Esophagus muscularis mucosa (tissue), 4 donors: ENCODE results near the gene SEC31A. TPM values are rescaled to one million over a fixed set of nuclear protein-coding genes. Genes with fewer than 3 reads are reported as not detected.
"Not testable (repeated sequence)": the region's sequence is repeated elsewhere in the genome, so short reads cannot be mapped to it uniquely, and the experiment has no call there.

ENCODE experiments used
- DNase-seq: peaks from one replicate; pipeline ENCODE4 v3.0.0-alpha.2; 2017; ENCODE audit errors: extremely low spot score
- H3K27ac ChIP-seq, 4 donors: fragments of 200-600 bp; sonication (generic); replicated peaks in 1 of 4; 1 replicate in 3 of 4; 2 replicates in 1 of 4; pipeline ENCODE4 v1.5.1; 2016 to 2019; ENCODE audit warnings: mild to moderate bottlenecking in 1 of 4
- H3K27me3 ChIP-seq, 4 donors: fragments of 200-600 bp; sonication (generic); one replicate each; pipeline versions ENCODE4 v1.5.1 to v1.6.0; 2016 to 2019
- H3K36me3 ChIP-seq, 4 donors: fragments of 200-600 bp; sonication (generic); one replicate each; pipeline ENCODE4 v1.5.1; 2016 to 2019
- H3K4me1 ChIP-seq, 4 donors: fragments of 200-600 bp; sonication (generic); one replicate each; pipeline ENCODE4 v1.5.1; 2016 to 2019
- H3K4me3 ChIP-seq, 4 donors: fragments of 200-600 bp; sonication (generic); 1 replicate in 2 of 4; 2 replicates in 2 of 4; pipeline ENCODE4 v1.5.1; 2016 to 2019; ENCODE audit warnings: mild to moderate bottlenecking in 4 of 4, moderate library complexity in 1 of 4
- H3K9me3 ChIP-seq, 4 donors: fragments of 200-600 bp; sonication (generic); 1 replicate in 3 of 4; 2 replicates in 1 of 4; pipeline ENCODE4 v1.5.1; 2016 to 2019
- CTCF ChIP-seq, 3 experiments: fragments of 200-600 bp in 2 of 3; fragments of 450-650 bp in 1 of 3; sonication (generic) in 2 of 3; IDR thresholded peaks; one replicate each; pipeline ENCODE4 v1.5.1; 2017 to 2019; ENCODE audit warnings: antibody characterized with exemption in 3 of 3, mild to moderate bottlenecking in 2 of 3, moderate library complexity in 1 of 3
- EP300 ChIP-seq: sonication (generic); formaldehyde crosslinking; IDR thresholded peaks from one replicate; pipeline ENCODE4 v1.6.1; 2017; ENCODE audit warnings: antibody characterized with exemption
- POLR2A ChIP-seq: fragments of 450-650 bp; IDR thresholded peaks from one replicate; pipeline ENCODE4 v1.6.1; 2017; ENCODE audit warnings: antibody characterized with exemption, moderate library complexity, mild to moderate bottlenecking, low read depth
- POLR2AphosphoS5 ChIP-seq, 2 donors: sonication (generic); formaldehyde crosslinking; IDR thresholded peaks; one replicate each; pipeline ENCODE4 v1.6.1; 2017; ENCODE audit warnings: antibody characterized with exemption in 2 of 2
- WGBS: methylation state at CpG from one replicate; pipeline ENCODE4 v1.1.5; 2018; 5-methylcytosine and 5-hydroxymethylcytosine counted together
- intact Hi-C: fragments of 100-400 bp; cut with DNase I; formaldehyde crosslinking; loops from one replicate; pipeline ENCODE4 v1.15.1; 2023
- total RNA-seq, 4 donors: library from RNA; depleted of rRNA; stranded (reverse); fragments of >200 nt; gene quantifications; one replicate each; pipeline versions ENCODE4 v1.1.0 to v1.2.1, GENCODE V29; 2016

The SEC31A gene
- total RNA-seq, 4 donors from 2014 or later, result 117 to 146 (median 131) TPM

- TF ChIP-seq CTCF (IDR thresholded peaks at IDR 0.05) (peak in 1 of 3 experiments; percentile 20), EP300 (no peak), POLR2AphosphoS5 (IDR thresholded peaks at IDR 0.05) (no peak), POLR2A (no peak)
- Histone ChIP-seq H3K4me3 (no peak overlapping the region), H3K4me1 (peaks cover 0 to 16% (median 11%) of the 10 kb centered on the region in 4 donors), H3K9me3 (no peaks in the 10 kb centered on the region), H3K36me3 (peaks cover 21 to 57% (median 36%) of the 10 kb centered on the region in 4 donors), H3K27ac (peak overlapping the region; percentile 15 to 57 (median 18)), H3K27me3 (no peaks in the 10 kb centered on the region)
- 45% methylated on average over 1 of the region's 1 CpG for WGBS
- intact Hi-C loops, result no loop called here
- no peak for DNase-seq
Measured at GRCh38 chr4:82833696-82834313, 57.1 kb downstream of the SEC31A start.

GRCh38 chr4:82833060-82833459 lies 57.9 kb downstream of the SEC31A start:
- 93% methylated on average over 4 of the region's 4 CpGs for WGBS
- H3K9me3 ChIP-seq, DNase-seq, H3K27me3 ChIP-seq, intact Hi-C loops, H3K4me3 ChIP-seq: not testable (repeated sequence)
- H3K4me1 ChIP-seq, result peaks cover 0 to 14% (median 11%) of the 10 kb centered on the region in 4 donors
- peak overlapping the region in 3 of 4 donors; percentile 7 to 57 (median 22) for H3K27ac ChIP-seq
- H3K36me3 ChIP-seq, result peaks cover 20 to 57% (median 36%) of the 10 kb centered on the region in 4 donors

- DNase-seq, result no peak
- peaks cover 75 to 99% (median 89%) of the 10 kb centered on the region in 4 donors for H3K36me3 ChIP-seq
- TF ChIP-seq CTCF (IDR thresholded peaks at IDR 0.05) (no peak), EP300 (no peak), POLR2AphosphoS5 (IDR thresholded peaks at IDR 0.05) (no peak), POLR2A (no peak)
Measured at GRCh38 chr4:82825425-82825824, 65.5 kb downstream of the SEC31A start.

GRCh38 chr4:82823062-82823461 lies 67.9 kb downstream of the SEC31A start:
- WGBS, result 89% methylated on average over 5 of the region's 5 CpGs
- intact Hi-C loops, result no loop called here

More at GRCh38 chr4:82825425-82825824, 65.5 kb downstream of the SEC31A start:
- H3K27ac ChIP-seq, result no peak overlapping the region
- intact Hi-C loops, result no loop called here
- H3K27me3 ChIP-seq, result no peaks in the 10 kb centered on the region
- no peak overlapping the region for H3K4me3 ChIP-seq
- WGBS, result 81% methylated on average over 3 of the region's 3 CpGs
- H3K4me1 ChIP-seq, result no peaks in the 10 kb centered on the region
- no peaks in the 10 kb centered on the region for H3K9me3 ChIP-seq

GRCh38 chr4:82820689-82821088 lies 70.3 kb downstream of the SEC31A start:
- H3K36me3 ChIP-seq, result peaks cover 73 to 94% (median 93%) of the 10 kb centered on the region in 4 donors
- no peaks in the 10 kb centered on the region for H3K27me3 ChIP-seq
- no peaks in the 10 kb centered on the region for H3K4me1 ChIP-seq
- intact Hi-C loops, result no loop called here
- no peak for DNase-seq
- 41% methylated on average over 2 of the region's 2 CpGs for WGBS
- TF ChIP-seq EP300, result no peak
- no peak overlapping the region for H3K27ac ChIP-seq
- no peaks in the 10 kb centered on the region for H3K9me3 ChIP-seq
- no peak overlapping the region for H3K4me3 ChIP-seq

More at GRCh38 chr4:82823062-82823461, 67.9 kb downstream of the SEC31A start:
- Histone ChIP-seq H3K36me3 (peaks cover 84 to 100% (median 99%) of the 10 kb centered on the region in 4 donors), H3K4me3 (no peak overlapping the region), H3K4me1 (no peaks in the 10 kb centered on the region), H3K27me3 (no peaks in the 10 kb centered on the region), H3K9me3 (no peaks in the 10 kb centered on the region), H3K27ac (no peak overlapping the region)
- TF ChIP-seq EP300, result no peak
- TF ChIP-seq POLR2AphosphoS5 (IDR thresholded peaks at IDR 0.05), result no peak
- TF ChIP-seq POLR2A, result no peak
- TF ChIP-seq CTCF (IDR thresholded peaks at IDR 0.05), result no peak
- DNase-seq, result no peak
